H1 (cell line): ENCODE data around the gene PCDHA13.
"Not testable (repeated sequence)": the region's sequence is repeated elsewhere in the genome, so short reads cannot be mapped to it uniquely, and the experiment has no call there.

Source experiments
- CTCF ChIP-seq, 3 experiments: IDR thresholded peaks; 1 replicate in 2 of 3; 2 replicates in 1 of 3; pipeline versions ENCODE4 v1.5.1 to v1.6.1; 2011; ENCODE audit warnings: low read length in 3 of 3, mild to moderate bottlenecking in 3 of 3, inconsistent platforms in 2 of 3, low read depth in 1 of 3, moderate library complexity in 1 of 3; ENCODE audit not compliant: insufficient read depth in 1 of 3; ENCODE audit errors: control extremely low read depth in 1 of 3
- EZH2 ChIP-seq: fragments of 200-600 bp; sonication (generic); IDR thresholded peaks from 2 replicates; pipeline ENCODE4 v1.7.1; 2012; ENCODE audit warnings: low read depth, mild to moderate bottlenecking, moderate library complexity, low read length, inconsistent platforms; ENCODE audit not compliant: severe bottlenecking
- JUN ChIP-seq: IDR thresholded peaks from 2 replicates; pipeline ENCODE4 v1.6.1; 2011; ENCODE audit warnings: low read depth, mild to moderate bottlenecking, improper control_type of control experiment, low read length
- POLR2AphosphoS5 ChIP-seq: IDR thresholded peaks from 2 replicates; pipeline ENCODE4 v1.6.1; 2011; ENCODE audit warnings: low read depth, low read length

GRCh38 chr5:140876541-140877261, 5.2 kb upstream of the PCDHA13 start:
- not testable (repeated sequence) for TF ChIP-seq CTCF (IDR thresholded peaks at IDR 0.05; ENCODE audit: control extremely low read depth in 1 of 3, insufficient read depth in 1 of 3, low read depth in 1 of 3, low read length in 3 of 3); POLR2AphosphoS5; JUN; EZH2
